Cardiac fibroblast (primary cell): ENCODE measurements around the gene SRP68.

Experiments used
- DNase-seq, 2 donors: peaks; one replicate each; pipeline versions ENCODE4 v3.0.0 to v3.0.0-alpha.2; 2010; ENCODE audit warnings: low read depth in 2 of 2
- H3K4me3 ChIP-seq, 2 donors: replicated peaks in 1 of 2; 1 replicate in 1 of 2; 2 replicates in 1 of 2; pipeline ENCODE4 v1.5.1; 2011; ENCODE audit warnings: low read depth in 2 of 2, low read length in 2 of 2, mild to moderate bottlenecking in 2 of 2, moderate library complexity in 1 of 2
- TF ChIP-seq, protein P1 (sequence below): IDR thresholded peaks from one replicate; pipeline ENCODE4 v1.5.1; 2011; ENCODE audit warnings: low read depth, mild to moderate bottlenecking, low read length, inconsistent platforms

Gene SRP68

DNA sequence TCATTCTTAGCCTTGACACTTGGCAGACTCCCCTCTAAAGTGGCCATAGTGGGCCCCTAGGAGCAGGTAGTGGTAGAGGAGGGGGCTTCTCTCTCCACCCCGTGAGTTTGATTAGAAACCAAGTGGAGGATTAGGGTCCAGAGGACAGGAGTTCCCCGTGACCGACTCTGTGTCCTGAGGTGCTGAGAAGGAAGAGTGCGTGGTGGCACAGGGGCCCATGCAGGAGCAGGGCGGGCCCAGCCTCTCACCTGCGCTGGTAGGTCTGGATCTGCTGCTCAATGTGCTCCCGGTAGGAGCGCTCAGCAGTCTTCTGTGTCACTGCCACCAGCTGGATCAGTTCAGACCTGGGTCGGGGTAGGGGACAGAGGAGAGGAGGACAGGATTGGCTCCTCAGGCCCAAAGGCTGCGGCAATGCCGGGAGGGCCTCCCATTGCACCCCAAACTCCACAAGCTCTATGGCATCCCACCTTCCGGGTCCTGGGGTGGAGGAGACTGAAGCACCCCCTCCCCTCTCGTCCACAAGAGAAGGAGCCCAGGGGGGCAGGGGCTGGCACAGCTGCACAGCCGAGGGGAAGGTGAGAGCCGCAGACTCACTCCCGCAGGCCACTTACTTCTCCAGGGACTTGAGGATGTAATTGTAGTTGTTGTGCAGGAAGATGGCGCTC is 12.9 kb upstream of the SRP68 start:
- no peak for DNase-seq
- no peak overlapping the region for H3K4me3 ChIP-seq
- TF ChIP-seq, protein P1, sequence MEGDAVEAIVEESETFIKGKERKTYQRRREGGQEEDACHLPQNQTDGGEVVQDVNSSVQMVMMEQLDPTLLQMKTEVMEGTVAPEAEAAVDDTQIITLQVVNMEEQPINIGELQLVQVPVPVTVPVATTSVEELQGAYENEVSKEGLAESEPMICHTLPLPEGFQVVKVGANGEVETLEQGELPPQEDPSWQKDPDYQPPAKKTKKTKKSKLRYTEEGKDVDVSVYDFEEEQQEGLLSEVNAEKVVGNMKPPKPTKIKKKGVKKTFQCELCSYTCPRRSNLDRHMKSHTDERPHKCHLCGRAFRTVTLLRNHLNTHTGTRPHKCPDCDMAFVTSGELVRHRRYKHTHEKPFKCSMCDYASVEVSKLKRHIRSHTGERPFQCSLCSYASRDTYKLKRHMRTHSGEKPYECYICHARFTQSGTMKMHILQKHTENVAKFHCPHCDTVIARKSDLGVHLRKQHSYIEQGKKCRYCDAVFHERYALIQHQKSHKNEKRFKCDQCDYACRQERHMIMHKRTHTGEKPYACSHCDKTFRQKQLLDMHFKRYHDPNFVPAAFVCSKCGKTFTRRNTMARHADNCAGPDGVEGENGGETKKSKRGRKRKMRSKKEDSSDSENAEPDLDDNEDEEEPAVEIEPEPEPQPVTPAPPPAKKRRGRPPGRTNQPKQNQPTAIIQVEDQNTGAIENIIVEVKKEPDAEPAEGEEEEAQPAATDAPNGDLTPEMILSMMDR: no peak

DNA sequence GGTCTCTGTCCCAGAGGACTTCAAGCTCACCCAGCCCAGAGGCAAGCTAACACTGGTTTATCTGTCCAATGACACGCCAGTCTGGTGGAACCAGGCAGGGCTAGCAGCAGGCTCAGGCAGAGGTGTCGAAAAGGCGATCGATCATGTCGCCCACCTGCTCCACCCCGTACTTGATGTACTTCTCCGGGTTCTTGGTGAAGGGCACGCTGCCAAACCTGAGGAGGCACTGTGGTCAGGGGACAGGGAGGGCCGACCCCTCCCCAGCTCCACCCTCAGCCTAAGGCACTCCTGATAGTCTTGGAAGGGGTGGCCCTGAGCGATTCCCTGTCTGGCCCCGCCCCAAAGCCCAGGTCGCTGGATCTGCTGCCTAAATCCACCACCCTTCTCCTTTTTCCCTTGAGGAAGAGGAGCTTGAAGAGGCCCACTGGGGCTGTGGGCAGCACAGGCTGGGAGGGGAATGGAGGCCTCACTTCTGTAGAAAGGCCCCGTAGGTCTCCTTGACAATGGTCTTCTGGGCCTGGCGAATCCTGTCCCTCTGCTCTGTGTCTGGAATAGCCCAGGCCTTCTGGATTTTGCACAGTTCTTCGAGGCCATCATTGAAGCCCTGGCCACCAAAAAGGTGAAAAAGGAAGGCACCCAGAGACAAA is 11.3 kb upstream of the SRP68 start:
- no peak for DNase-seq
- TF ChIP-seq, protein P1: no peak
- no peak overlapping the region for H3K4me3 ChIP-seq

DNA sequence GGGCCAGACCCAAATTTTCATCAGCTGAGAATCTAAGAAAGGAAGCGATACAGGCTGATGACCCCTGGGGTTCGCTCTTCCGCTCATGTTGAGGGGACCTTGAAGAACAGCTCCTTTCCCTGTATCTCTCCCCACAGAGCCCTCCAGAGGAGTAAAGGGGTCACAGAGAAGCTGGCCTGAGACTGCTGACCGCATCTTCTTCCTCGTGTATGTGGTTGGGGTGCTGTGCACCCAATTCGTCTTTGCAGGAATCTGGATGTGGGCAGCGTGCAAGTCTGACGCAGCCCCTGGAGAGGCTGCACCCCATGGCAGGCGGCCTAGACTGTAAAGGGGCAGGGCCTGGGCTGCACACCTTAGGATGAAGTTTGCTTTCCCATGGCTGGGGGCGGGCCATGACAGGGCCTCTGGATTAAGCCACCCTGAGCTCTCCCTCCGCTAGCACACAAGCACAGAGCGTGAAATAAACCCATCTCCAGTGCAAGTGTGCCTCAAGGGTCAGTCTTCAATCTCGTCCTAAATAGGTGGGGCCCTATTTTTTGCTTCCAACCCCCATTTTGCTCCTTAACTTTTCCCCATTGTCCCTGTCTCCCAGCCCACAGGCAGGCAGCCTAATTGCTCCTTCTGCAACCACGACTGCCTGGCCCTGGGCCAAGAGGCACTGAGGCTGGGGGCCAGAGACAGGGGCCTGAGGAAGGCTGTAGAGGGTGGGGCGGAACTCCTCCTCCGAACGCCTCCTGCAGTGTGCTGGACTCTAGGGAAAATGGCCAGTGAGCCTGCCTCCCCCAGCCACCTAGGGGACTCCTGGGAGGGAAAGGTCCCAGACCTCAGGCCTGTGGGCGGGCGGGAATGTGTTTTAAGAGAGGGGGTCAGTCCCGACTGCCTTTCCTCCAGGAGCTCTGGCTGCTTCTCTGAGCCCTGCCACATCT is 10.3 kb upstream of the SRP68 start:
- TF ChIP-seq, protein P1: no peak
- no peak for DNase-seq
- no peak overlapping the region for H3K4me3 ChIP-seq

DNA sequence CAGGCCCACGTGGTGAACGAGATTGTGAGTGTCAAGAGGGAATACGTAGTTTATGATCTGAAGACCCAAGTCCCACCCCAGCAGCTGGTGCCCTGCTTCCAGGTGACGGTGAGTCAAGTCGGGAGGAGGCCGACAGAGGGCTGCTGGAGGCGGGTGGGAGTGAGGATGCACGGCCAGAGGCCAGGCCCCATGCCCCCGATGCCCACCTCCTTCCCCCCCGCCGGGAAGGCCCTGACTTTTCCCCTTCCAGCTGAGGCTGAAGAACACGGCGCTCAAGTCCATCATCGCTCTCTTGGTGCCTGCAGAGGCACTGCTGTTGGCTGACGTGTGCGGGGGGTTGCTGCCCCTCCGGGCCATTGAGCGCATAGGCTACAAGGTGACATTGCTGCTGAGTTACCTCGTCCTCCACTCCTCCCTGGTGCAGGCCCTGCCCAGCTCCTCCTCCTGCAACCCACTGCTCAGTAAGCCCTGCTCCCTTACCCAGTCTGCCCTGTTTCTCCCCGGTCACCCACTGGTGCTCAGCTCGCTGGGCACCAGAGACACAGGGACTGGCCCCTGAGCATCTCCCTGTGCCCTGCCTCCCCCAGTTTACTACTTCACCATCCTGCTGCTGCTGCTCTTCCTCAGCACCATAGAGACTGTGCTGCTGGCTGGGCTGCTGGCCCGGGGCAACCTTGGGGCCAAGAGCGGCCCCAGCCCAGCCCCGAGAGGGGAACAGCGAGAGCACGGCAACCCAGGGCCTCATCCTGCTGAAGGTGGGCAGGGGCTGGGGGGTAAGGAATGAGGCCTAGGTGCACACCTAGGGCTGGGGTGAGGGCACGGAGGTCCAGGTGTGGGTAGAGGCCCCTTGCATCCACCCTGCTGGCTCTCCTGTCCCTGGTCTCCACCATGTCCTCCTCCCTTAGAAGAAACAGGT is 9.2 kb upstream of the SRP68 start:
- TF ChIP-seq, protein P1: no peak
- DNase-seq: no peak
- no peak overlapping the region for H3K4me3 ChIP-seq

DNA sequence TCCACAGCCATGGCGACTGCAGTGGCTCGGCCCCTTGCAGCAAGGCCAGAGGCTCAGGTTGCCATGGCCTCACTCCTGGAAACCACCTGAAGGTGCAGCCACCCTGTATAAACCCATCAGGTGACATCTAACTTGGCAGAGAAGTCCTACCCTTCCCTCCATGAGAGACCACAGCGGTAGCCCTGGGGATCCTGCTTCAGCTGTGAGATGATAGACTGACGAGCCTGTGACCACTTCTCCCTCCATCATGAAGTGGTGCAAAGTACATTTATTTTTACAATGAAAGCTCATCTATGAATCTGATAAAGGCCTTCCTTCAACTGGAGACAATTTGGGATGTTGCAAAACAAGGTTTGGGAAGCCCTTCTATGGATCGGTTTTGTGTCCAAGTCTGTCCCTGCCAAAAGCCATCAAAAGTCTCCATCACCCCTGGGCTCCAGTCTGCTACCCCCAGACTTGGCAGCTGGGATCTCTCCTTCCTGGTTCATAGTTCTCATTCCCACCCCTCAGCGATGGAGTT is 8.5 kb upstream of the SRP68 start:
- no peak overlapping the region for H3K4me3 ChIP-seq
- TF ChIP-seq, protein P1: no peak
- DNase-seq: no peak
